HG02798 (cell line): ENCODE results near the gene KCND3.

Source experiments
- ATAC-seq: cut with Tn5 transposase; IDR thresholded peaks from one replicate; pipeline ENCODE4 v1.9.1; 2021; ENCODE audit warnings: mild to moderate bottlenecking; ENCODE audit not compliant: unreplicated experiment, poor library complexity

The KCND3 gene

GRCh38 chr1:111924786-111925185 lies 64.7 kb downstream of the KCND3 start:
- ATAC-seq, result no peak

DNA sequence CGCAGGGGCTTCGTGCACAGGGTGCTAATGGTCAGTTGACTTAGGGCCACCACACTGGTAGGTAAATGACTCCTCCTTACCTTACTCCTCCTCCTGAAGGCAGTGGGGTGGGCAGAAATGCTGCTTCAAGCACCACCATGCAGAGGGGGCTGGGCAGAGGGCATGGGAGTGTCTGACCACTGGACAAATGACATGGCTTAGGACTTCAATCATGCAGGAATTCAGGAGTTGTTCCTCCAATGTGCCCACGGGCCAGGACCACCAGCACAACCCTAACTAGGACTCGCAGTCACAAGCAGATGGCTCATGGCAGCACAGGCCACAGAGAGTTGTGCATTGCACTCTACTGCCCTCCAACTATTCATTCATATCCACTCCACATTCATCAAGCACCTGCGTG lies 65.7 kb downstream of the KCND3 start:
- ATAC-seq, result no peak

- no peak for ATAC-seq
Measured at GRCh38 chr1:111921948-111922347, 67.5 kb downstream of the KCND3 start.

DNA sequence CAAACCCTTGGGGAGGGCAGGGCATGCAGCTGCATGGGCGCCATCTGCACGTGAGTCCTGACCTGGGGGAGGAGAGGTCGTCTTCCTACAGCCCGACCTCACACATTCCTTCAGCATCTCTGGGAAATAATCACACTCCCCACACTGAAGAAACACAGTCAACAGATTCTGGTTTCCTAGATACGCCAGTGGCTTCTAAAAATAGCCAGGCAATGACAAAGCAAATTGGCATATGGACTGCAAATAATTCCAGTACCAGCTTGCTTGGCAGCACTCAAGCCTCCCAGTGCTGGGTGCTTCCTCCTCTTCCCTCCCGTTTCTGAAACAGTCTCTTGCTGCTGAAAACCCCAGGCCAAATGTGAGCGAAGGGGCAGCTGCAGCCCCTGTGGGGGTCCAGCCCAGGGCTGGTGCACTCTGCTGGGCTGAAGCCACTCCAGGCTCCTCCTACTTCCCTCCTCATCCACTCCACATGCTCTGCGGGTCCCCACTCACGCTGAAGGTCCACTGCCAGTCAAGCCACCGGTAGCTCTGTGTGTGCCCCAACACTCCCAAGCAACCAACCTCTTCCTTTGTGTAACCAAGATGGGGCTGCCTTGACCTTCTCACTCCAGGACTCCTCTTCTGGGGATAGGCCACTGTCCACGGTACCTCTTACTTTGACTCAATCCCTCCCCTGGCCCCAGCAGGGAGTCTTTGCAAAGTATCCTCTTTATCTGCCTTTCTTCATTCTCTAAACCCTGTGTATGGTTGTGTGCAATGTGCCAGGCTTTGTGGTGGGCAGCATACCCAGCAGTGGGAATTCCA lies 69.0 kb downstream of the KCND3 start:
- no peak for ATAC-seq

DNA sequence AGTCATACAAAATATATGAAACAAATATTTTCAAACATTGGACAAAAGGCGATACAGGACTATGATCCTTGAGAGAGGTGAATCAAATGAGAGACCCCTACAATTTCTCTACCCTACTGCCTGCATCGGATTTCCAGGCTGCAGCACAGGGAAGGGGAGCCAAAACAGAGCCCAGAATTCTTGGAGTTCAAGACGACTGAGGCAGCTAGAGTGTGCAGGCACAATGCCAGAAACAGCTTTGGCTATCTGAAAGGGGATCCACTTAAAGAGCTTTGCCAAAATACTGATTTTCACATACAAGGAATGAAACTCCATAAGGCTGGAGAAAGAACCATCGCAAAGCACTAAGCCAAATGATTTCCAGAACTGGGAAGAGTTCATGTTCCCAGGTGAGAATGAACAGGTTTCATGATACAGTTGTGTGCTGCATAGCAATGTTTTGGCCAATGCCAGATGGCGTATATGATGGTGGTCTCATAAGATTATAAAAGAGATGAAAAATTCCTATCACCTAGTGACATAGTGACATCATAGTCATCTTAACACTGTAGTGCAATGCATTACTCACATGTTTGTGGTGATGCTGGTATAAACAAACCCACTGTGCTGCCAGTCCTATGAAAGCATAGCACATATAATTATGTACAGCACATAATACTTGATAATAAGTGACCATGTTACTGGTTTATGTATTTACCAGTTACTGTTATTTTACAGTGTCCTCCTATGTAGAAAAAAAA lies 77.5 kb downstream of the KCND3 start:
- no peak for ATAC-seq

DNA sequence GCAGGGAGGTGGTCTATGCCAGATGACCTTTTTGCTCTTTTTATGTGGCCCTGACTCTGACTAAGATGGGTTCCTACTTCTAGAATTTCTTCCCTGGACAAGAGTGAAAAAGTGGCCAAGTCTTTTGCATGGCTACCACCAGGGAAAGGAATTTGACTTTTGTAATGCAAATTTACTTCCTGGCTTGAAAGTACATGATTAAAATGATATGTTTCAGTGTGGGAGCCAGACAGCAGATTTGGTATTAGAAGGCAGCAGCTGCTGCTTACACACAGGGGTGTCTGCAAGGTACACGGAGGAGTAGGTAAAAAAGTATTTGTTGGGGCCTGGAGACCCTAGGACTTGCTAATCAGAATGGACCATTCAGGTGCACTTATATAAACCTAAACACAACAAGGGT lies 78.4 kb downstream of the KCND3 start:
- no peak for ATAC-seq

DNA sequence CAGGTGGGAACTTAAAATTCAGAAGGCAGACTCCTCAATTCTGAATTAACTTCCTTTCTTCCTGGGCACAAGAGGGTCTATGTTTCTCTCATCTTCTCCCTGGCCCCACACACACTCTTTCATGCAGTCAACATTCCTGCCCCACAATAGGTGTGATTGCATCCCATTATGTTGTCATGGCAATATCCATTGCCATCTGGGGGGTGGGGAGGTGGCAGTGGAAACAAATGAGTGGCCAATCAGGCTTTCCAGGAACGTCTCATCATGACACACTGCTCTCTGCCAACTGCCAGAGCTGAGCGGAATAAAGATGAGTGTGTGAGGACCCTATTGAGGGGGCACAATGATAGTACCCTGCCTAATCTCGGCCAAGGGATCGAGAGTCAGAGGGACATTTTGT lies 80.4 kb downstream of the KCND3 start:
- no peak for ATAC-seq

GRCh38 chr1:111908011-111908621 lies 81.4 kb downstream of the KCND3 start:
- no peak for ATAC-seq

DNA sequence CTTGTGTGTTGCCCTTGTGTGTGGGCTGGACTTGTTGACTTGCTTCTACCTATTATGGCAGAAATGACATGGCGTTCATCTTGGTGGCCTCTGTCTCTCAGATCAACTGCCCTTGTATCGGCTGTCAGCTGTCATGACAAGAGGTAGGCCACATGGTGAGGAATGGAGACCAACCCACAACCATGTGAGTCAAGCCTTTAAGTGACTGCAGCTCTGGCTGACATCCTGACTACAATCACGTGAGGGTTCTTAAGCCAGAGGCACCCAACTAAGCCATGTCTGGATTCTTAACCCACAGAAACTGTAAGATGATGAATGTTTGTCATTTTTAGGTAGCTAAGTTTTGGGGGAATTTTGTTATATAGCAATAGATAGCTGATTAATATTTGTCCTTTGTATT lies 82.1 kb downstream of the KCND3 start:
- ATAC-seq, result no peak

- ATAC-seq, result no peak
Measured at GRCh38 chr1:111906816-111907215, 82.7 kb downstream of the KCND3 start.

DNA sequence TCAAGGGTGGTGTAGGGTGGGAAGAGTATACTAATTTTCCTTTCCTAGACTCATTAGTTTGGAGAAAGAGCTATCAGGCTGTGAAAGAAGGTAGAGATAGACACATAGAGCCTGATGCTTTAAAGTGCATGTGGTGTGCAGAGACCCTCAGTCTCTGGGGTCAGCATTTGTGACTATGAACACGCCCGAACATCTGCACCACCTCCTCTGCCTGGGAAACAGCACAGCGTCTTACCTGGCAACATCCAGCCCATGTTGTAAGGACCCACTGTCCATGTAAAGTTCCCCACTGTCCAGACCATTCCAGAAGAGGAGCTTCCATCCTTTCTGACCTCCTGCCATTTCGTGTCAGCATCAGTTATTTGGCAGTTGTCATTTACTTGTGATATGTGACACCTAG lies 83.4 kb downstream of the KCND3 start:
- ATAC-seq, result no peak

DNA sequence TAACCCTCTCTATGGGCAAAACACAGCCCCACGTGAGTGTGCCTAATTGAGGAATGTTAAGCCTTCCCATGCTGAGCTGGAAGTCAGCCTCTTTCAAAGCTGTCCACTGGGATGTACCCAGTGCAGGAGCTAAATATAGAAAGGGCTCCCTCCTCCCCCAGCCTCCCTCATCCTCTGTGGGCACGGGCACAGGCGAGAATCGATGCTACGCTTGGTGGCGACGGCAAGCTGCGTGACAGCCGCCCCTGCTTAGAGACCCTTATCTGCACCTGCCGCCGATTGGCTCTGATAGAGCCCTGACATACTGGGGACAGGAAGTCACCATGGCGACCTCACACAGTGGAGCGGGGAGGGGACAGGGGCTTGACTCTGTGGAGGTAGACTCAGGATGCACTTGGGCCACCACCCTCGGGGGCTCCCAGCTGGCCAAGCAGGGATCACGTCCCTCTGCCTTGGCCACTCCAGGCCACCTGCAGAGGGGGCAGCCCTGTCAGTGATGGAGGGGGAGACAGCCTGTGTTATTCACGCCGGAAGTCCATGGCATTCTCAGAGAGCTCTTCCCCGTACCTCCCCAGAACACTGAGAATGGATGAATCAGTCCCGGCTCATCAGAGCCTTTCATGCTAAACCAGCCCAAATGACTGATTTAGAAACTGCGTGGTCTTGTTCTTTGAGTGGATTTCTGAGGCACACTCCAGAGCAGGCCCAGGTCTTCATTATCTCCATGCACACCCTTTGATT lies 84.8 kb downstream of the KCND3 start:
- no peak for ATAC-seq

DNA sequence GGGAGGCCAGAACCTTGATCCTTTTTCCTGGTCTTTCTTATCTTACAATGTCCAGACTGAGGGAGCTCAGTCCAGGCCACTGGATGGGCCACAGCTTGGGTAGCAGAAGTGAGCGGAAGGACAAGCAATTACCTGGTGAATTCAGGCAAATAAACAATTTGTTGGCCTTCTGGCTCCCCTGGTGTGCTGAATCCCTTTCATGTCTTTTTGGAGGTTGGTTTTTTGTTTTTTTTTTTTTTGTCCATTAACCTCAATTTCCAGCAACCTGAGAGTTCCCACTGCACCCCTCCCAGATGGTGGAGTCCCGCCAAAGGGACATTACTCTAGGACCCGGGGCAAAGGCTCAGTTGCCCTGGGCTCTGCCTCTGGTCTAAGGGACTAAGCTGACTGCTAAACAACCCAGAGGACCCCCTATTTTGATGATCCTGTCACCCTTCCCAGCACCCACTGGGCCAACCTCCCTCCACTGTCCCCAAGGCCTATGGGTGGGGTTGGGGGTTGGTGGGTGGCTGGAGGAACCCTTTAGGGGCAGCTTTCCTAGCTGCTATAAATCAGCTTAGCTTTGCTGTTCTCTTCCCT lies 85.5 kb downstream of the KCND3 start:
- ATAC-seq, result no peak

DNA sequence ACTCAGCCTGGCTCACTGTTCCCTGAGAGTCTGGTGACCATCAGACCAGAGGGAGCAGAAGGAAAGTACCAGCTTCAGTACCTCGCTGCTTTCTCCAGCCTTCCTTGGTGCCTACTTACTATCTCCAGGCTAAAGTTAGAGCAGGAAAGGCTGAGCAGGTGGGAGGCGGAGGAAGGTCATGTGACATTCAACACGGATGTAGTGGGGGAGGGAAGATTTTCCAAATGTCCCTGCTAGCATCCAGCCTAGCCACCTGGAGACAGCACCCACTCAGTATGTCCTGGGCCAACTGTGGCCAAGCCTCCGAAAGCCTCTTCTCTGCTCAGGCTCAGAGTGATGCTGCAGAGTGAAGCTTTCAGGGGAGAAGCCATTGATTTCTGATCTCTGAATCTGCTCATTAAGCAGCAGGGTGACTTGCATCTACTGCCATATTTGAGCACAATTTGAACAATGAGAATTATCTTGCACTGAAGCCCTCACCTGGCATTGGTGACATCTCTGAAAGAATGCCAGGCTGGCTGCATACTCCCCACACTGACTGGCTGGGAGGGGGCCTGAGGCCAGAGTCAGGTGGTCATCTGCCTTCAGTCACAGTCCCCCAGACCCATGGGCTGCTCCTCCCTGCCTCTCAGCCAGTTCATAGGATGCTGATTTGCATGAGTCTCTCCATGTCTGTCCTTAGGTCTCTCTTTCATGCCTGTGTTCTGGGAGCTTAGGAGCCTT lies 86.2 kb downstream of the KCND3 start:
- no peak for ATAC-seq

GRCh38 chr1:111895469-111895868 lies 94.0 kb downstream of the KCND3 start:
- no peak for ATAC-seq

DNA sequence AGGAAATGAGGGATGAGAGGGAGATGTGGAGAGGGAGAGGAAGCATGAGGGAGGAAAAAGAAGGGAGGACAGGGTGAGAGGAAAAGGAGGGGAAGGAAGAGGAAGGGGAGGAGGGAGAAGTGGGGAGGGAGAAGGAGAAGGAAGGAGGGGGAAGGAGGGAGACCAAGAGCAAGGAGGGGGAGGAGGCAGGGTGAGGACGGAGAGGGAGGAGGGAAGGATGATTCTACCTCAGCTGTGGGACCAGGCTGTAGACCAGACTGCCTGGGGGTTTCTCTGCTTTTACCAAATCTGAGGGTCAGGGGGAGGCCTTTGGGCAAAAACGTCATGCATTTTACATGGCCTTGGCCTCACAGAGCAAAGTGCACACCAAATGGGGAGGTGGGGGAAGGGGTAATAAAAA lies 94.5 kb downstream of the KCND3 start:
- ATAC-seq, result no peak

GRCh38 chr1:111894497-111894896 lies 95.0 kb downstream of the KCND3 start:
- no peak for ATAC-seq

- no peak for ATAC-seq
Measured at GRCh38 chr1:111891566-111891965, 97.9 kb downstream of the KCND3 start.

- ATAC-seq, result no peak
Measured at GRCh38 chr1:111888740-111889376, 100.6 kb downstream of the KCND3 start.
